SK-N-MC (cell line): ENCODE measurements around the gene ALDH4A1.

ENCODE experiments used
- EZH2 ChIP-seq: fragments of 200-600 bp; sonication (generic); IDR thresholded peaks from one replicate; pipeline ENCODE4 v1.6.1; 2017; ENCODE audit warnings: antibody characterized with exemption
- POLR2AphosphoS5 ChIP-seq: IDR thresholded peaks from 2 replicates; pipeline ENCODE4 v1.6.1; 2012; ENCODE audit warnings: mild to moderate bottlenecking, low read depth, low read length, borderline replicate concordance

DNA sequence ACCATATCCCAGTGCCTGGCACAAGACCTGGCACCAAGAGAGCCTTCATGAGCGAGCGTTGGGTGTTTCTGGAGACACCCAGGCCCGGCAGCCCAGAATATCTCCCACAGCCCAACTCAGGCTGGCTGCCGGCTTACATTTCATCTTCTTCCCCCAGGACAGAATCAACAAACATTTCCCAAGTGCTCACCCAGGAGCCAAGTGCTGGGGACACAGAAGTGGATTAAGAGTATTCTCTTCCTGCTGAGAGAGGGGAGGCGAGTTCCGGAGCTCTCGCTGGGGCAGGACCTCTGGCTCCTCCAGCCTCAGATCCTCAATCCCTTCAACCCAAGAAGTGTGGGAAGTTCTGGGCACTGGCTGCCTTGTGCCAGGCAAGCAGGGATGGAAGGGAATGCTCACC lies 30.5 kb upstream of the ALDH4A1 start:
- no peak for TF ChIP-seq POLR2AphosphoS5
- no peak for TF ChIP-seq EZH2
